ENCODE data around the gene PPT2. TPM values are rescaled to one million over a fixed set of nuclear protein-coding genes. Genes with fewer than 3 reads are reported as not detected.

Gene PPT2
- total RNA-seq, 1 experiment from 2014 or later: 46.3 TPM

GRCh38 chr6:32123681-32124080 is 30.3 kb upstream of the PPT2 start:
- Histone ChIP-seq H3K23me2 (ENCODE audit: insufficient read length, low read depth, low read length, poor library complexity, severe bottlenecking) (peaks cover 3% of the 10 kb centered on the region), H4K8ac (replicated peaks; ENCODE audit: insufficient read length, low read depth, low read length) (no peak overlapping the region), H2BK5ac (ENCODE audit: insufficient read length, low read length) (no peak overlapping the region), H4K91ac (ENCODE audit: insufficient read length, low read depth, low read length) (no peak overlapping the region), H3K27me3 (ENCODE audit: insufficient read depth, low read length) (no peaks in the 10 kb centered on the region), H2AFZ (ENCODE audit: low read length) (no peak overlapping the region), H3K14ac (ENCODE audit: insufficient read depth, low read length) (no peak overlapping the region), H3K79me1 (ENCODE audit: insufficient read depth, low read depth, low read length, poor library complexity, severe bottlenecking) (no peaks in the 10 kb centered on the region), H3K18ac (ENCODE audit: insufficient read length, low read depth, low read length) (no peak overlapping the region), H3K23ac (ENCODE audit: insufficient read length, low read depth, low read length) (no peak overlapping the region), H4K20me1 (ENCODE audit: control insufficient read depth, insufficient read depth, insufficient read length) (no peaks in the 10 kb centered on the region), H2BK120ac (ENCODE audit: low read depth, low read length, poor library complexity, severe bottlenecking) (no peak overlapping the region), H4K5ac (ENCODE audit: insufficient read length, low read depth, low read length) (no peak overlapping the region), H3K4ac (ENCODE audit: low read depth, low read length) (no peak overlapping the region), H3K56ac (ENCODE audit: insufficient read length, low read depth, low read length) (no peak overlapping the region), H3K4me2 (ENCODE audit: insufficient read depth, insufficient read length, low read length) (no peak overlapping the region), H2BK15ac (ENCODE audit: low read depth, low read length) (no peak overlapping the region), H3K9me3 (ENCODE audit: control insufficient read depth, low read depth, low read length) (no peaks in the 10 kb centered on the region), H3T11ph (ENCODE audit: low read length) (no peak overlapping the region), H3K4me1 (ENCODE audit: insufficient read depth, low read length) (no peaks in the 10 kb centered on the region), H2BK20ac (ENCODE audit: low read depth, low read length, poor library complexity, severe bottlenecking) (no peak overlapping the region), H2AK5ac (ENCODE audit: insufficient read length, low read length) (no peak overlapping the region), H3K79me2 (ENCODE audit: insufficient read depth, low read length) (no peaks in the 10 kb centered on the region), H2BK12ac (ENCODE audit: insufficient read length, low read depth, low read length) (no peak overlapping the region), H3K9ac (ENCODE audit: extremely low read depth, insufficient read length, low read length) (no peak overlapping the region), H3K27ac (ENCODE audit: insufficient read length, low read depth, low read length) (no peak overlapping the region)
- Mint-ChIP-seq H3K9me3 (no peaks in the 10 kb centered on the region), H3K4me3 (no peak overlapping the region), H3K4me1 (peaks cover 14 to 15% of the 10 kb centered on the region in 2 experiments), H3K36me3 (ENCODE audit: insufficient read depth in 1 of 3, low read depth in 3 of 3) (peaks cover 20 to 60% (median 53%) of the 10 kb centered on the region in 3 experiments; a peak in 6 of 7 replicates), H3K27me3 (ENCODE audit: low read depth) (no peaks in the 10 kb centered on the region), H3K27ac (no peak overlapping the region)
- no CpG with 5 or more reads among the region's 4 CpGs for WGBS (ENCODE audit: extremely low coverage, insufficient read length, low lambda C conversion rate)
- TF ChIP-seq, protein P1, sequence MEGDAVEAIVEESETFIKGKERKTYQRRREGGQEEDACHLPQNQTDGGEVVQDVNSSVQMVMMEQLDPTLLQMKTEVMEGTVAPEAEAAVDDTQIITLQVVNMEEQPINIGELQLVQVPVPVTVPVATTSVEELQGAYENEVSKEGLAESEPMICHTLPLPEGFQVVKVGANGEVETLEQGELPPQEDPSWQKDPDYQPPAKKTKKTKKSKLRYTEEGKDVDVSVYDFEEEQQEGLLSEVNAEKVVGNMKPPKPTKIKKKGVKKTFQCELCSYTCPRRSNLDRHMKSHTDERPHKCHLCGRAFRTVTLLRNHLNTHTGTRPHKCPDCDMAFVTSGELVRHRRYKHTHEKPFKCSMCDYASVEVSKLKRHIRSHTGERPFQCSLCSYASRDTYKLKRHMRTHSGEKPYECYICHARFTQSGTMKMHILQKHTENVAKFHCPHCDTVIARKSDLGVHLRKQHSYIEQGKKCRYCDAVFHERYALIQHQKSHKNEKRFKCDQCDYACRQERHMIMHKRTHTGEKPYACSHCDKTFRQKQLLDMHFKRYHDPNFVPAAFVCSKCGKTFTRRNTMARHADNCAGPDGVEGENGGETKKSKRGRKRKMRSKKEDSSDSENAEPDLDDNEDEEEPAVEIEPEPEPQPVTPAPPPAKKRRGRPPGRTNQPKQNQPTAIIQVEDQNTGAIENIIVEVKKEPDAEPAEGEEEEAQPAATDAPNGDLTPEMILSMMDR (conservative IDR thresholded peaks at IDR 0.05): no peak
- no peak for DNase-seq
